ENCODE data around the gene KIF6.

KIF6 gene

DNA sequence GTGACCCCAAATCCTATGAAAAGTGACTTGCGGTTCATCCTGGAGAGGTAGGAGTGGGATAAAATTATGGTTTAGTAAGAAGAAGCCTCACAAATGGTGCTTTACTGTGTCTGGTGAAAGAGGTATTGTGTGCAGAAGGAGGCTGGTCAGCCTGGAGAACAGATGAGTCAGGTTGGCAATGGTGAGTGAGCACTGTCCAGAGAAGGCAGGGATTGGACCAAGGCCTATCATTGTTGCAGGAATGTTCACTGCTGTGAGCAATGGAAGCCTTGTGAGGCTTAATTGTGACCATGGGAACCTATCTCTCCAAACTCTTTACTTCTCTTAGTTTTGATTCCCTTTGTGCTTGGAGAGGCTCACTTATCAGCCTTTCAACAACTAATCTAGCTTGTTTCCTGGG is 313.7 kb downstream of the KIF6 start:
- peak; percentile 27 for DNase-seq

GRCh38 chr6:39411001-39411400 is 314.2 kb downstream of the KIF6 start:
- DNase-seq: no peak

DNA sequence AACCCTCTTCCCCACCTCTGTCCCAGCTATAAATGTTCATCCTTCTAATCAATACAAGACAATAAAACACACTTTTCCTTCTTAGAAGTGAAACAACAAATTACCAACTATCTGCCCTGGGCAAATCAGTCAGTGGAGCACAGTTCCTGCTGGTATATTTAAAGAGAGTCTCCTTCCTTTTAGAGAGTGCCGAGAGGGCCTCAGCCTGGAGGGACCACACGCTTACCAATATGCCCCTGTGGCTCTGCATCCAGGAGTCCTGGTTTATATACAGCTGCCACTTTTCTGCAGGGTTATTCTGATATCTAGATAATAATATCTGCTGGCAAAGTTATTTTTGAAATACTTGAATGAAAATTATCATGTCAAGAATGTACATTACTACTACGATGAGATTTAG is 315.3 kb downstream of the KIF6 start:
- no peak for DNase-seq

GRCh38 chr6:39407446-39407993 is 317.7 kb downstream of the KIF6 start:
- no peak for DNase-seq

DNA sequence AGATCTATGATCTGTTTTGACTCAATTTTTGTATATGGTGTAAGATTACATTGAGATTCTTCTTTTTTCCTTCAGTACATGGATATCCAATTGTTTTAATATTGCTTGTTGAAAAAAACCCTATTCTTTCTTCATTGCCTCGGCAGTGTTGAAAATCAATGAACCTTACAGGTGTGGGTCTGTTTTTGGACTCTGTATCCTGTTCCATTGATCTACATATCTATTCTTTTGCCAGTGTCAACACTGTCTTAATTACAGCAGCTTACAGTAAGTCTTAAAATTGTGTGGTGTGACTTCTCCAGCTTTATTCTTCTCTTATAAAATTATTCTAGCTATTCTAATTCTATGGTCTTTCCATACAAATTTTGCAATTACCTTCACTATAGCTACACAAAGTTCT is 320.9 kb downstream of the KIF6 start:
- no peak for DNase-seq

DNA sequence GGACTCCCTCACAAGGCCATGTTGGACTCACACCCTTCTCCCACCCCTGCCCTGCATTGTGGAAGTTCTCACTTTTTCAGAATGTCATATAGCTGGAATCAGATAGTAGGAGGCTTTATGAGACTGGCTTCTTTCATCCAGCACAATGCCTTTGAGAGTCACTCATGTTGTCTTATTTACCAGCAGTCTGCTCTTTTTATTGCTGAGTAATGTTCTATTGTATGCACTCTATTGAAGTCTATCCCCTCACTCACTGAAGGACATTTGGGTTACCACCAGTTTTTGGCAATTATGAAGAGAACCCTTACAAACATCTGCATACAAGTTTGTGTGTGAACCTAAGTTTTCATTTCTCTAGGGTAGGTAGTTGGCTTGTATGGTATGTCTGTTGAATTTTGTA is 321.9 kb downstream of the KIF6 start:
- no peak for DNase-seq

DNA sequence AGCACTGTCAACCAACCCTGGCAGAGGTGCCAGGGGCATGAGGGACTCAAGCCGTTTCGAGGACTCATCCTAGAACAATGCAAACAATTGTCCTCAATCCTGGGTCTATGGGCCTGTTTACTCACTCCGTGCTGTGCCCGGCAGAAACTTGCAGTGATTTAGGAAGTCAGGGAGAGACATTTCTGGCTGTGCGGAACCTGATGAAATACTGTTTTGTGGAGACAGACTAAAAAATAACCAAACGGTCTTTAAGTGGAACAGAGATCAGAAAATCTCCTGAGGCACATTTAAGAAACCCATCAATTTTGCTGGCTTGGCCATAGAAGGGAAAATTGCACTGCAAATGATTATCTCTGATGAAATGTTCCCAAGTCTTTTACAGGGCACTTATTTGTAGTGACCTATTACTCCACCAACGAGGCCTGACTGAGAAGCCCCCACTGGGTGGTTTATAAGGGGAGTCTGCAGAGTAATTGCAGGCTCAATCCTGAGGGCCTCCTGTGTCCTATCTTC is 322.9 kb downstream of the KIF6 start:
- DNase-seq: no peak

- no peak for DNase-seq
Measured at GRCh38 chr6:39401376-39401775, 323.8 kb downstream of the KIF6 start.

DNA sequence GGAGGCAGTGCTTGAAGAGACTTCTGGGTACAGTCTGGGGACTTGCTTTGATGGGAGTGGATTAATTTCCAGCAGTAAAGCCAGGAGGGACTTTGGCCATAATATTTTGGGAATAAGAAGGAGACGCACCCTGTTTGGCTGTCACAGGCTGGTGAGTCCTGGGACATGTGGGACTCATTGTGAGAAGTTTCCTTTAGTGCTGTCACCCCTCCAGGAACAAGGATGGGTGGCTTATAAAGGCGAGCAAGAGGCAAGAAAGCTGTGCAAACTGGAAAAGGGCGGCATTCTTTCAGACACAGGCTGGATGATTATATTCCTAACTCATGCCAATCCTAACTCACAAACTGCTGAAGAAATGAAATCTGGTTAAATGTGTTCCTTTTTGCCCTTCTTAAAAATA is 325.2 kb downstream of the KIF6 start:
- no peak for DNase-seq

GRCh38 chr6:39396854-39397253 is 328.4 kb downstream of the KIF6 start:
- DNase-seq: no peak

- no peak for DNase-seq
Measured at GRCh38 chr6:39393075-39393474, 332.1 kb downstream of the KIF6 start.

DNA sequence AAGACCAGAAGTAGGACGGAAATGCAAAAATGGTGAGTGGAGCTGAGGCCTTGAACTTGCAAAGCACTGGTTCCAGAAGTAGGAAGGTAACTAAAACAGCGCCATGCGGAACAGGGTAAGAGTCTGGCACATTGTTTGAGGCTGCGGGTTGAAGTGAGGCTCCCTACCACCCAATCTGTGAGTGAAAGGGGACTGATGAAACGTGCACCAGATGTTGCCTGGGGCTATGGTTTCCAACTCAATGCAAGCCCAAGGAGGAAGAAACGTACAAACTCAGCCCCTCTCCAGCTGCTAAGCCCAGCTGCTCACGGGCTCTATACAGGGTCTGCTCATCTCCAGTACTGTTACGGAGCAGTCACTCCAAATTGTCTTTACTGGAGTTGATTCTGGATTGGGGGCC is 334.0 kb downstream of the KIF6 start:
- no peak for DNase-seq

DNA sequence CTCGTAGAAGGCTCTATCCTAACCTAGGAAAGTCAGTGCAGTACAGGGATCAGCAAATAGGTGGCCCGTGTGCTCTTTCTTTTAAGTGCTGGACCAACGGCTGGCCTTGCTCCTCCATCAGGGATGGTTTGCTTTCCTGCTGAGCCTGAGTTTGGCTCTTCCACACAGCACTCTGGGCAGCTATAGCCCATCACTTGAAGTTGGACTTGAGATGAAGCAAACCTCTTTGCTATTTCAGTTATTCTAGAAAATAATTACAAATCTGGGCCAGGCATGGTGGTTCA is 335.8 kb downstream of the KIF6 start:
- DNase-seq: peak; percentile 46

- peak; percentile 68 for DNase-seq
Measured at GRCh38 chr6:39388606-39389483, 336.4 kb downstream of the KIF6 start.

GRCh38 chr6:39387785-39388184 is 337.4 kb downstream of the KIF6 start:
- peak; percentile 12 for DNase-seq

GRCh38 chr6:39386487-39386886 is 338.7 kb downstream of the KIF6 start:
- DNase-seq: no peak

DNA sequence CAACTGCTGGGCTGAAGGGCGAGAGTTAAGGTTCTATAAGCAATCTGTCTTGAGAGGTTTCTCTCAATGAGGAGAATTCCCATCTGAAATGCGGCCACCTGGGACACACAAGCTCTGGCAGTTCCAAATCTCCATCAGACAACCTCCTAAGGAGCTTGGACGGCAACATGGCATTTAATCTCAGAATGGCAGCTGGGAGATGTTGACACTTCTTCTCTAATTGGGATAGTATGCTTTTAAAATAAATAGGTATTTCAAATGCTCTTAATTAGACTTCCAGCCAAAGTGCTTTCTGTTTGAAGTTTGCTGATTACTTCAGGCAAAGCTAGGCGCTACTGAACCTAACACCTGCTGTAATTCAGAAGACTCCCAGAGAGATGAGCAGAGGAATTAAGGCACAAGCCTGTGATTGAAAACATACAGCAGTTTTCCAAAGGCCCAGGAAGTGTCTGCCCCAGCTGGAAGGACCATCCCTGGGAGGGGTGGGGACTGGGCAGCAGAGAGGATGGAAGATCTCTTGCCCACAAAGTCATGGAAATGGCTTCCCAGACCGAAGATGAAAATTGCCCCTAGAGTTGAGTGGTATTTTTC is 343.6 kb downstream of the KIF6 start:
- no peak for DNase-seq

- DNase-seq: no peak
Measured at GRCh38 chr6:39380837-39381549, 344.2 kb downstream of the KIF6 start.

GRCh38 chr6:39378960-39379425 is 346.2 kb downstream of the KIF6 start:
- DNase-seq: no peak

DNA sequence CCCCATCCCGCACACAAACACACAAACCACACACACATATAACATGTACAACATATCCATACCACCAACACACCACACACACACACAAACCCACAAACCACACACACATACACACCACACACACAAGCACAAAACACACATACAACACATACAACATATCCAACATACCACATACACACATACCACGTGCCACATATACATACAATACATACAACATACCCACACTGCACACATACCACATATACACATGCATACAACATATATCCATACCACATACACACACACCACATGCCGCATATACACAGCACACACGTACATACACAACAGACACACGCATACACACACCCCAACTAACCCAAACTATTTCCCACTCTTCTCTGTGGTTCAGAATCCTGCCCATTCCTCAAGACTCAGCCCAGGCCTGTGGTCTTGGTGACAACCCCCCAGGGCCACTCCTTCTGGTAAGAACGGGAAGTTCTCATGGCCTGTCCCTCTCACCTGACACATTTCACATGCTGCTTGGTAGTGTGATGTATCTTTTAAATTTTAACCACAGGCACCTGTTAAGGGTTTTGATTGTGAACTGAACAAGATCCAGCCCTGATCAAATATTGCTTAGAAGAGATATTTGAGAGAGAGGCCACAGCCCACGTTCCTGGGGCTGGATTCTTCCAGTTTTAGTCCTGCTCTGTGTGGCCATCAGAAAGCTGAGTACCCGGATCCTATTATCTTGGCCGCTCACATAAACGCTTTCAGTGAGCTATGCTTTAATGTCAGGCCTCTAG is 346.8 kb downstream of the KIF6 start:
- DNase-seq: no peak

- peak; percentile 89 for DNase-seq
Measured at GRCh38 chr6:39377539-39377950, 347.7 kb downstream of the KIF6 start.

GRCh38 chr6:39375405-39375804 is 349.8 kb downstream of the KIF6 start:
- DNase-seq: no peak
